OCI-LY7 (cell line): ENCODE measurements around the gene KRIT1. TPM values are rescaled to one million over a fixed set of nuclear protein-coding genes. Genes with fewer than 3 reads are reported as not detected.

ENCODE experiments used
- BruUV-seq: library from RNA; stranded (reverse); fragments of 400-500 nt; replicated peaks from 2 replicates; lab custom pipeline; 2021; lab: Mats Ljungman, UMichigan
- CTCF ChIA-PET: fragments of 300-600 bp; sonication (Branson Sonifier 250); formaldehyde crosslinking; loops from one replicate; lab custom pipeline; 2022; ENCODE audit warnings: antibody characterized with exemption; ENCODE audit not compliant: unreplicated experiment; lab: Charles Lee
- POLR2A ChIA-PET: fragments of 300-600 bp; sonication (Branson Sonifier 250); formaldehyde crosslinking; loops from one replicate; lab custom pipeline; 2022; ENCODE audit warnings: antibody characterized with exemption; lab: Charles Lee
- DNase-seq: peaks from one replicate; pipeline ENCODE4 v3.0.0-alpha.2; 2015; ENCODE audit warnings: low spot score
- H2AFZ ChIP-seq: fragments of 200-600 bp; sonication (generic), shearing (Covaris generic); 2 replicates; pipeline ENCODE4 v1.6.1; 2014; ENCODE audit warnings: mild to moderate bottlenecking, antibody characterized with exemption, low read length, moderate library complexity
- H3K27ac ChIP-seq: fragments of 200-600 bp; sonication (generic); 2 replicates; pipeline ENCODE4 v1.5.1; 2014; ENCODE audit warnings: mixed run types, low read depth, mild to moderate bottlenecking, moderate library complexity, low read length, inconsistent platforms; ENCODE audit not compliant: poor library complexity, severe bottlenecking
- H3K36me3 ChIP-seq: fragments of 200-600 bp; sonication (generic); 2 replicates; pipeline ENCODE4 v1.6.1; 2014; ENCODE audit warnings: mild to moderate bottlenecking, antibody characterized with exemption, low read length, moderate library complexity, mixed read lengths; ENCODE audit not compliant: insufficient read depth
- H3K4me1 ChIP-seq: fragments of 200-600 bp; sonication (generic); 2 replicates; pipeline ENCODE4 v1.5.1; 2014; ENCODE audit warnings: mild to moderate bottlenecking, low read length; ENCODE audit not compliant: insufficient read depth, poor library complexity, severe bottlenecking
- H3K4me2 ChIP-seq: fragments of 200-600 bp; sonication (generic); 2 replicates; pipeline ENCODE4 v1.6.1; 2014; ENCODE audit warnings: mild to moderate bottlenecking, low read length
- H3K4me3 ChIP-seq: fragments of 200-600 bp; sonication (generic); 2 replicates; pipeline ENCODE4 v1.5.1; 2014; ENCODE audit warnings: mild to moderate bottlenecking, low read depth, low read length; ENCODE audit not compliant: poor library complexity, severe bottlenecking
- H3K79me2 ChIP-seq: fragments of 200-600 bp; sonication (generic); 2 replicates; pipeline ENCODE4 v1.6.1; 2016; ENCODE audit warnings: low read depth, mild to moderate bottlenecking, low read length, moderate library complexity, mixed read lengths; ENCODE audit not compliant: insufficient read depth
- H3K9me2 ChIP-seq: fragments of 200-600 bp; sonication (generic); 2 replicates; pipeline ENCODE4 v1.6.1; 2016; ENCODE audit warnings: mild to moderate bottlenecking, low read length, mixed read lengths; ENCODE audit not compliant: insufficient read depth
- H3K9me3 ChIP-seq: fragments of 200-600 bp; sonication (generic); 2 replicates; pipeline ENCODE4 v1.6.1; 2014; ENCODE audit warnings: mild to moderate bottlenecking, mixed run types, low read length, mixed read lengths
- H4K20me1 ChIP-seq: fragments of 200-600 bp; sonication (generic); 2 replicates; pipeline ENCODE4 v1.6.1; 2014; ENCODE audit warnings: mild to moderate bottlenecking, antibody characterized with exemption, low read length, moderate library complexity, mixed read lengths; ENCODE audit not compliant: insufficient read depth
- CTCF ChIP-seq: fragments of 200-600 bp; sonication (generic); conservative IDR thresholded peaks from 2 replicates; pipeline ENCODE4 v1.5.1; 2014; ENCODE audit warnings: mild to moderate bottlenecking, antibody characterized with exemption, low read length, moderate library complexity, mixed read lengths
- EZH2phosphoT487 ChIP-seq: fragments of 200-600 bp; sonication (generic); IDR thresholded peaks from 2 replicates; pipeline ENCODE4 v1.6.1; 2018; ENCODE audit warnings: low read depth, borderline replicate concordance, mild to moderate bottlenecking, mixed run types, antibody characterized with exemption, low read length, moderate library complexity, mixed read lengths
- intact Hi-C: fragments of 100-400 bp; cut with micrococcal nuclease; formaldehyde crosslinking; loops from one replicate; pipeline ENCODE4 v1.10.0; 2022; ENCODE audit not compliant: unreplicated experiment
- total RNA-seq, 2 experiments: library from RNA; depleted of rRNA in 1 of 2; stranded (reverse); fragments of >200 nt in 1 of 2; shearing (Covaris generic) in 1 of 2; gene quantifications; 2 replicates each; pipeline ENCODE4 v1.2.3, GENCODE V29; 2014 to 2022

KRIT1 gene
- total RNA-seq, 2 experiments from 2014 or later: 44.8 to 50.0 TPM

DNA sequence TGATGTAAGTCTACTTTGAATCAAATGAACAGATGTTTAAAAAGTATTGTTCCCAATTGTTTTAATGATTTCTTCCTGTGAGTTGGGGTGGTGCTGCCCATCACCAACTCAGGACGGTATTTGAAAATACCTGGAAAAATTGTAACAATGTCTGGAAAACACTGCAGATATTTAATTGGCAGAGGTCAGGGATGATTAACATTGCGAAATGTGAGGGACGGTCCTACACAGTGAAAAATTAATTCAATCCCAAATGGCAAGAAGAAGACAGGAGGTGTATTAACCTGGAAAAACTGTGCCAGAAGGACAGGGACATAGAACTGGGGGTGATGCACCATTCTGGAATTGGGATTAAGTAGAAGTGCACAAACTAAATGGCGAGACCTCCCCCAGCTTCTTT lies 29.6 kb upstream of the KRIT1 start:
- TF ChIP-seq EZH2phosphoT487 (no peak), CTCF (no peak)
- H3K9me3 ChIP-seq: peaks cover 26% of the 10 kb centered on the region; the same call in 1 of the 2 replicates
- H2AFZ ChIP-seq: no peak overlapping the region
- no peak for DNase-seq
- BruUV-seq: no TSS peak
- H3K4me3 ChIP-seq: no peak overlapping the region
- no peaks in the 10 kb centered on the region for H3K9me2 ChIP-seq
- no peak overlapping the region for H3K27ac ChIP-seq
- ChIA-PET POLR2A (interaction anchor here (0.6 to 2.9 kb wide), 4 partner anchors 10 to 112 kb away, joined by 3 to 10 read pairs (median 3); partner anchors contain the start of genes ANKIB1 and KRIT1), CTCF (no interaction called here)
- peaks cover 73% of the 10 kb centered on the region for H3K79me2 ChIP-seq
- intact Hi-C loops: no loop called here
- H3K36me3 ChIP-seq: peaks cover 34% of the 10 kb centered on the region
- peaks cover 26% of the 10 kb centered on the region for H3K4me1 ChIP-seq
- H3K4me2 ChIP-seq: peak overlapping the region; percentile 77
- H4K20me1 ChIP-seq: no peaks in the 10 kb centered on the region

GRCh38 chr7:92268921-92269320 lies 23.2 kb upstream of the KRIT1 start:
- TF ChIP-seq EZH2phosphoT487 (no peak), CTCF (no peak)
- peaks cover 56% of the 10 kb centered on the region for H3K79me2 ChIP-seq
- peaks cover 21% of the 10 kb centered on the region for H3K36me3 ChIP-seq
- H3K27ac ChIP-seq: no peak overlapping the region
- DNase-seq: no peak
- no peak overlapping the region for H3K4me3 ChIP-seq
- intact Hi-C loops: no loop called here
- H4K20me1 ChIP-seq: no peaks in the 10 kb centered on the region
- CTCF ChIA-PET: no interaction called here
- peaks cover 12% of the 10 kb centered on the region; the same call in 1 of the 2 replicates for H3K9me3 ChIP-seq
- H2AFZ ChIP-seq: no peak overlapping the region
- POLR2A ChIA-PET: no interaction called here
- no peak overlapping the region for H3K4me2 ChIP-seq
- no peaks in the 10 kb centered on the region for H3K4me1 ChIP-seq
- H3K9me2 ChIP-seq: no peaks in the 10 kb centered on the region
- BruUV-seq: no TSS peak

DNA sequence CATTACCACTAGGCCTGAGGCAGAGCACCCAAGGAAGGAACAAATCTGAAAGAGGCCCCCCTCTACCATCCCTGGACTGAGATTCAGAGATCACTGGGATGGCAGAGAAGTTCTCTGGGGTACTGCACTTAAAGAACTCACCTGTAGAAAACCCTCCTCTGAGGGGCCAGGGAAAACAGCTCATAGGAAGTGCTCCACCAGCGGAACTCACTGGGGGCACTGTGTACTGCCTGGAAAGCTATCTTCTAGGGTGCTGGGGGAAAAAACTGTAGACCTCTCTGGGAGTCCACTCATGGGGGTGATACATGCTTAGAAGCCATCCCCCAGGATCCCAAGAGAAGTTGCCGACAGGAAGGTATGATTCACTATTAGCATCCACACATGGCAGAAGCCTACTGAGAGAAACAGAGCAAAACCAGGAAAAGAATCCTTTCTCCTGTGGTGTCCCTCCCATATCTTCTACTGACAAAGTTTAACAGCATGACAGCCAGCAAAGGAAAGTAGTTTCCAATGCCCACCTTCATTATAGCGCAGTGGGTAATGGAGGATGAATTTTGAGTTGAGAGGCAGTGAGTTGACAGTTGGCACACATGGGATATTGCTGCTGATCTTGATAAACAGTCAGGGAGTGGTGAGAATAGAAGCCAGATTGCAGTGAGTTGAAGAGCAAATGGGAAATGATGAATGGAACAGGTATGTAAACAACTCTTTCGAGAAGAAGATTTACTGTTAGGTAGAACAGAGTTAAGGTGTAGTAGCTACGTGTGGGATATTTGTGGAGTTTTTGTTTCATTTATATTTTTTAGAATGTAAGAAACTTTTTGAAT lies 20.9 kb upstream of the KRIT1 start:
- ChIA-PET CTCF (interaction anchor here (0.6 kb wide), 1 partner anchor 11 kb away, joined by 3 read pairs; no protein-coding TSS in a partner anchor), POLR2A (no interaction called here)
- Histone ChIP-seq H3K9me2 (no peaks in the 10 kb centered on the region), H4K20me1 (no peaks in the 10 kb centered on the region), H3K27ac (no peak overlapping the region), H3K36me3 (peaks cover 24% of the 10 kb centered on the region), H3K9me3 (peaks cover 10% of the 10 kb centered on the region; the same call in 1 of the 2 replicates), H3K79me2 (peaks cover 57% of the 10 kb centered on the region), H3K4me2 (no peak overlapping the region), H3K4me1 (no peaks in the 10 kb centered on the region), H3K4me3 (no peak overlapping the region), H2AFZ (no peak overlapping the region)
- intact Hi-C loops: no loop called here
- TF ChIP-seq EZH2phosphoT487 (no peak), CTCF (no peak)
- DNase-seq: no peak
- no TSS peak for BruUV-seq
